Lower leg skin (tissue), 4 donors: Measurements from ENCODE around the gene CAPNS1. TPM values are rescaled to one million over a fixed set of nuclear protein-coding genes. Genes with fewer than 3 reads are reported as not detected.

Source experiments
- DNase-seq, 2 donors: peaks; one replicate each; pipeline ENCODE4 v3.0.0-alpha.2; 2019; ENCODE audit warnings: low spot score in 2 of 2
- H3K4me3 ChIP-seq: fragments of 200-600 bp; sonication (generic); 2 replicates; pipeline ENCODE4 v1.5.1; 2017; ENCODE audit warnings: mild to moderate bottlenecking, low read depth; ENCODE audit not compliant: poor library complexity, severe bottlenecking
- CTCF ChIP-seq, 3 donors: fragments of 450-650 bp; IDR thresholded peaks; one replicate each; pipeline ENCODE4 v1.5.1; 2016; ENCODE audit warnings: antibody characterized with exemption in 3 of 3, mild to moderate bottlenecking in 3 of 3, moderate library complexity in 2 of 3
- POLR2A ChIP-seq, 2 donors: fragments of 450-650 bp; IDR thresholded peaks; one replicate each; pipeline ENCODE4 v1.6.1; 2016 to 2017; ENCODE audit warnings: antibody characterized with exemption in 2 of 2, mild to moderate bottlenecking in 1 of 2, moderate library complexity in 1 of 2
- WGBS, 2 donors: methylation state at CpG; one replicate each; pipeline ENCODE4 v1.1.5; 2018; 5-methylcytosine and 5-hydroxymethylcytosine counted together
- intact Hi-C: fragments of 100-400 bp; cut with DNase I; formaldehyde crosslinking; loops from one replicate; pipeline ENCODE4 v1.15.0; 2023; ENCODE audit warnings: low total_unique reads
- total RNA-seq, 4 donors: library from RNA; depleted of rRNA; stranded (reverse); fragments of >200 nt; gene quantifications; one replicate each; pipeline ENCODE4 v1.1.0, GENCODE V29; 2016

Gene CAPNS1
- total RNA-seq, 4 donors from 2014 or later: 33.3 to 125 (median 83.2) TPM

GRCh38 chr19:36099166-36099785 is 40.6 kb upstream of the CAPNS1 start:
- H3K4me3 ChIP-seq: no peak overlapping the region
- DNase-seq: no peak
- TF ChIP-seq CTCF (IDR thresholded peaks at IDR 0.05) (no peak), POLR2A (IDR thresholded peaks at IDR 0.05) (no peak)
- intact Hi-C loops: no loop called here
- 85 to 94% methylated on average over 16 to 17 of the region's 19 CpGs for WGBS, 2 donors

- no peak for DNase-seq
- 35 to 61% methylated on average over 5 of the region's 5 CpGs for WGBS, 2 donors
- H3K4me3 ChIP-seq: no peak overlapping the region
- intact Hi-C loops: no loop called here
- no peak for TF ChIP-seq POLR2A (IDR thresholded peaks at IDR 0.05)
- TF ChIP-seq CTCF (IDR thresholded peaks at IDR 0.05): no peak
Measured at GRCh38 chr19:36100476-36100875, 39.4 kb upstream of the CAPNS1 start.

GRCh38 chr19:36101550-36102327 is 38.1 kb upstream of the CAPNS1 start:
- peak in 1 of 2 donors; percentile 50 for DNase-seq
- H3K4me3 ChIP-seq: no peak overlapping the region
- TF ChIP-seq CTCF (IDR thresholded peaks at IDR 0.05) (no peak), POLR2A (IDR thresholded peaks at IDR 0.05) (no peak)
- 47 to 73% methylated on average over 23 to 26 of the region's 27 CpGs for WGBS, 2 donors
- intact Hi-C loops: no loop called here

- DNase-seq: no peak
- intact Hi-C loops: no loop called here
- no peak overlapping the region for H3K4me3 ChIP-seq
- 88 to 95% methylated on average over 17 to 23 of the region's 24 CpGs for WGBS, 2 donors
- TF ChIP-seq POLR2A (IDR thresholded peaks at IDR 0.05): no peak
- TF ChIP-seq CTCF (IDR thresholded peaks at IDR 0.05): no peak
Measured at GRCh38 chr19:36103040-36103626, 36.7 kb upstream of the CAPNS1 start.

GRCh38 chr19:36103842-36104552 is 35.9 kb upstream of the CAPNS1 start:
- no peak for DNase-seq
- H3K4me3 ChIP-seq: no peak overlapping the region
- no peak for TF ChIP-seq POLR2A (IDR thresholded peaks at IDR 0.05)
- no peak for TF ChIP-seq CTCF (IDR thresholded peaks at IDR 0.05)
- intact Hi-C loops: no loop called here
- WGBS, 2 donors: 85 to 91% methylated on average over 12 of the region's 12 CpGs
